GOT3 (cell line): ENCODE measurements around the gene SLC36A3.
"Not testable (repeated sequence)": the region's sequence is repeated elsewhere in the genome, so short reads cannot be mapped to it uniquely, and the experiment has no call there.

Source experiments
- DNase-seq: peaks from one replicate; lab custom pipeline; 2025; ENCODE audit warnings: mixed read lengths; lab: John Stamatoyannopoulos, UW

SLC36A3 gene

DNA sequence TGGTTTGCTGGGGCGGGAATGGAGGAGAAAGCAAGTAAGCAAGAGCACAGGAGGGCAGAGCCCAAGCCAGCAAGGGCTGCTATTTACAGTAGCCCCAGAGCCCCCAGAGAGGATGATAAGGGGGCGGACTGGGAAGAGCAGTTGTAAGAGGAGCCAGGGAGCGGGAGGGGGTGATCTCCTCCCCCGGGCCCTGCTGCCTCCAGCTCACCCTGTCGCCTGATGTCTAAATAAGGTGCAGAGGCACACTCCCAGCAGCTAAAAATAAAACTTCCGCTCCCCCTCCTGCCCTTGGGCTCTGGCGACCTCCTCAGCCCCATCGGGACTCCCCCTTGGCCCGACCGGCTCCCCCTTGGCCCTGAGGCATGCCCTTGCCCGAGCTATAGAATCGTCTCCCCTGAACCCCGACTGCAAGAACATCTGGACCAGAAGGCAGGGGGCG lies 65.2 kb downstream of the SLC36A3 start:
- no peak for DNase-seq

- no peak for DNase-seq
These were observed 65.9 kb downstream of the SLC36A3 start for GRCh38 chr5:151237685-151238084.

DNA sequence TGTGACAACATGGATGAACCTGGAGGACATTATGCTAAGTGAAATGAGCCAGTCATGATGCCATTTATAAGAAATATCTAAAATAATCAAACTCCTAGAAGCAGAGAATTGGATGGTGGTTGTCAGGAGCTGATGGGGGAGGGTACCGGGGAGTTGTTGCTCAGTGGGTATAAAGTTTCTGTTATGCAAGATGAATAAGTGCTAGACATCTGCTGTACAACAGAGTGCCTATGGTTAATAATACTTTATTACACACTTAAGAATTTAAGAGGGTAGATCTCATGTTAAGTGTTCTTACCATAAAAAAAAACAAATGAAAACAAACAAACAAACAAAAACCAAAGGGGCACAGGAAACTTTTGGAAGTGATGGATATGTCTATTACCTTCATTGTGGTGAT lies 66.7 kb downstream of the SLC36A3 start:
- DNase-seq: no peak

DNA sequence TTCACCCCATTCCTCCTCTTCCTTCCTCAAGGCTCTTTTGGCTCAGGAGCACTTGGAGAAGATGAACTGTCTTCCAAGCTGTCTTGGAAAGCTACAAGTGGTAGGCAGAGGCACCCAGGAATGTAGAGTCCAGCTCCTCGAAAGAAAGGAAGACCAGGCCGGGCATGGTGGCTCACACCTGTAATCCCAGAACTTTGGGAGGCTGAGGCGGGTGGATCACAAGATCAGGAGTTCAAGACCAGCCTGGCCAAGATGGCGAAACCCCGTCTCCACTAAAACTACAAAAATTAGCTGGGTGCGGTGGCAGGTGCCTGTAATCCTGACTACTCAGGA lies 68.4 kb downstream of the SLC36A3 start:
- DNase-seq: not testable (repeated sequence)

- DNase-seq: no peak
These were observed 68.9 kb downstream of the SLC36A3 start for GRCh38 chr5:151234476-151235238.

DNA sequence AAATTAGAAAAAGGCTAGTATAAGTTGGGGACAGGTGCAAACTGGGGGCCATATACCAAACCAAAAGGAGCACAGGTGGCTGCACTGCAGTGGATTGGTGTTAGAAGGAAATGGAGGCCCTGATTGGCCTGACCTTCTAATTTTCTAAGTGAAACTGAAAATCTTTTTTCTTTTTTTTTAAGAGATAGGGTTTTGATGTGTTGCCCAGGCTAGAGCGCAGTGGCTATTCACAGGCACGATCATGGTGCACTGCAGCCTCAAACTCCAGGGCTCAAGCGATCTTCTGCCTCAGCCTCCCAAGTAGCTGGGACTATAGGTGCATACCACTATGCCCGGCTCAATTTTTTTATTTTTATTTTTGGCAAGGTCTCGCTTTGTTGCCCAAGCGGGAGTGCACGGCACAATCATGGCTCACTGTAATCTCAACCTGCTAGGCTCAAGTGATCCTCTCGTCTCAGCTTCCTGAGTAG lies 69.9 kb downstream of the SLC36A3 start:
- DNase-seq: no peak

DNA sequence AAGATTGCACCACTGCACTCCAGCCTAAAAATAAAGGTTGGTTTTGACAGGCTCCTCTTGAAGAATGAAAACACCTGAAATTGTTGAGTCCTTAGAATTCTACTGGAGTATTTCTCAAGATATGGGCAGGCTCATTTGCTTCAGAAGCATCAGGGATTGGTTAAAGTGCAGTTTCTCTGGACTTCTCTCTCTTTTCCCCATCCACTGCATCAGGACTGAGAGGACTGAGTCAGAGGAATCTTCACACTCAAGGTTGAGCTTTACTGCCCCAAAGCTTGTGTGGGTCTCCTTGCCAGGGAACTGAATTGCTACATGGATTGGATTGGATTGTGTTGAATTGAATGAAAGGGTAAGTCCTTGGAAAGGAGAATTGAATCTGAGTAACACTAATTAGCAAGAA lies 72.2 kb downstream of the SLC36A3 start:
- no peak for DNase-seq

DNA sequence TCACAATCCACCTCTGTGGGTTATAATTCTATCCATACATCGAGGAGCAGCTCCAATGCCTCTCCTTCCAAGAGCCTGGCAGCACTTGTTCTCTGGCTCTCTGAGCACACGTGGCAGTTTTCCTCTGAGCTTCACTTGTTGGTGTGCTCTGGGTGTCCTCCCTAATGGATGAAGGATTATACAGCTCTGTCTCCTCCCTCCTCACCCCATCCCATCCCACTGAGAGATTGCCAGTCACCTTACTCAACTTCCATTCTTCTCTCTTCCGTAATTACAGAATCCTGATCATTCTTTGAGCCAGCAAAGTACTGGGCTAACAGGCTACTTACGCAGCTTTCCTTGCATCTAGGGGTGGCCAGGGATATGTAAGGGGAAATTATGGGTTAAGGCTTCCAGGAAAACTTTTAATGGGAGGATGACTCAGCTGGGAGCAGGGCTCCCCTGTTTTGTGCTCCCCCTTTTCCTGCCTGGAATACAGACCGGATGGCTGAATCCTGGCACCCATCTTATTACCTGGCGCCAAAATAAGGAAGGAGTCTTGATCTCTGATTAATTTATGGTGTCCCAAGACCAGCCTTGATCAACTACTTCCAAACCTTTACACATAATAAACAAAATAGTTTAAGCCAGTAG lies 73.4 kb downstream of the SLC36A3 start:
- DNase-seq: no peak

GRCh38 chr5:151228986-151229385 lies 74.6 kb downstream of the SLC36A3 start:
- DNase-seq: no peak

DNA sequence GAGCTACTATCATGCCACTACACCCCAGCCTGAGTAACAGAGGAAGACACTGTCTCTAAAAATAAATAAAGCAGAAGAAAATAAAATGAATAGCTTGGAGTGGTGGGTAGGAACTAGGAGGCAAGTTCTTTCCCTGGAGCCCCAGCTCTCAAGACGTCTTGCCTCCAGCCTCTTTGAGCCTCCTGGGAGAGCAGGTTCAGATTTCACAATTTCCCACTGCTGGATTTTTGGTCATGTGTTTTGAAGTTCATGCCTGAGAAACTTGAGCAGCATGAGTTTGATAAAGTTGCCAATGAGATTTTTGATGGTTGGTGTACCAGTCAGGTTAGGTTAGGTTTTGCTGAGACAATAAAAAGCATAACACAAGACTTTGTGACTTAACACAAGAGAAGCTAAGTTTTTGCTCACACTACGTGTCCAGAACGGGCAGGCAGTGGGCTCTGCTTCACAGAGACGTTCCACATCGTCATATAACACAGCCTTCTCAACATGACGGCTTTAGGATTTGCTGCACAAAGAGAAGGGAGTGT lies 75.6 kb downstream of the SLC36A3 start:
- no peak for DNase-seq
